Suppressor macrophage treated with lipopolysaccharide for 4 hours (primary cell): ENCODE data around the gene BIRC7.

ENCODE experiments used
- DNase-seq: peaks from one replicate; pipeline ENCODE4 v3.0.0-alpha.2; 2020

Gene BIRC7

GRCh38 chr20:63235399-63235983 lies at the start of gene BIRC7:
TSS of gene BIRC7 (plus strand) at chr20:63235905. CDS start at chr20:63236097, 192 bp downstream.
- no peak for DNase-seq

DNA sequence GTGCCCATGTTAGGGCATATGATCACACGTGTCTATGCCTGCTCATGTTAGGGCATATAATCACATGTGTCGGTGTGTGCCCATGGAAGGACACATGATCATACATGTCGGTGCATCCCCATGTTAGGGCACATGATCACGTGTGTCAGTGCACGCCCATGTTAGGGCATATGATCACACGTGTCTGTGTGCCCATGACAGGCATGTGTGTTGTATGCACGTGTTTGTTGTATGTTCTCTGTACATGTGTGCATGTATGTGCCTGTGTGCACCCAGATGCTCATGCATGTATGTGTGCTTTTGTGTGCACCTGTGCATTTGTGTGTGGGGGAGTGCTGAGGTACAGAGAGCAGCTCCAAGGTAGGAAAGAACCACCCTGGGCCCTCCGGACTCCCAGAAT lies 49.6 kb upstream of the BIRC7 start:
- DNase-seq = no peak

GRCh38 chr20:63186528-63187316 lies 49.0 kb upstream of the BIRC7 start:
- no peak for DNase-seq

DNA sequence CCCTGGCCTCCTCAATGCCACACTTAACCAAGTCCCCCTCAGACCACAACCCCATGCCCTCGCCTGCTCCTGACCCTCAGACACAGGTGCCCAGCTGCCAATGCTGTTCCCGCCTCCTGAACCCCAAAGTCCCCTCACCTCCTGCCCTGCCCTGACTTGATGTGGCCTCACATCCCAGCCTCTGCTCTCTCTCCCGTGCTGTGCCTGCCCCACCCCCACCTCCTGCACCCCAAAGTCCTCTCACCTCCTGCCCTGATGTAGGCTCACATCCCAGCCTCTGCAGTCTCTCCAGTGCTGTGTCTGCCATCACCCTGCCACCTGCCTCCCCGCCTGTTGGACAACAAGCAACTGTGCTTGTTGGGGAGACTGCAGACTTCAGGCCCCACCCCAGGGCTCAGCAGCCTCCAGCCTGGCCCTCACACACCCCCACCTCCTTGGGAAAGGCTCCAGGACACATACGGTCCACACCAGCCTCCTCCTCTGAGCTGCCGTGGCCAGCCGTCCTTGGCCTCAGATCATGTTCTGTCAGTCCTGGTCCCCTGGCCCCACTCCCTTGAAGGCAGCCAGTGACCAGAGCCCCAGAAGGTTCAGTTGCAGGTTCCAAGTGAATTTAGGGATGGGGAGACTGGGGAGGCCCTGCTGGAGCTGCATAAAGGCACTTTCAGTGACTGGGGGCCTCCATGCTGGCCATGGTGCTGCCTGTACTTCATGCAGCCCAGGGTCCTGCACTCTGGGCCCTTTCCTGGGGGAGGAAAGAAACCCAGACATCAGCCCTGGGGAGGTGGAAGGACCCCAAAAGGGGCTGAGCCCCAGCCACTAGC lies 48.2 kb upstream of the BIRC7 start:
- DNase-seq = no peak

GRCh38 chr20:63188159-63188442 lies 47.6 kb upstream of the BIRC7 start:
- DNase-seq = no peak

DNA sequence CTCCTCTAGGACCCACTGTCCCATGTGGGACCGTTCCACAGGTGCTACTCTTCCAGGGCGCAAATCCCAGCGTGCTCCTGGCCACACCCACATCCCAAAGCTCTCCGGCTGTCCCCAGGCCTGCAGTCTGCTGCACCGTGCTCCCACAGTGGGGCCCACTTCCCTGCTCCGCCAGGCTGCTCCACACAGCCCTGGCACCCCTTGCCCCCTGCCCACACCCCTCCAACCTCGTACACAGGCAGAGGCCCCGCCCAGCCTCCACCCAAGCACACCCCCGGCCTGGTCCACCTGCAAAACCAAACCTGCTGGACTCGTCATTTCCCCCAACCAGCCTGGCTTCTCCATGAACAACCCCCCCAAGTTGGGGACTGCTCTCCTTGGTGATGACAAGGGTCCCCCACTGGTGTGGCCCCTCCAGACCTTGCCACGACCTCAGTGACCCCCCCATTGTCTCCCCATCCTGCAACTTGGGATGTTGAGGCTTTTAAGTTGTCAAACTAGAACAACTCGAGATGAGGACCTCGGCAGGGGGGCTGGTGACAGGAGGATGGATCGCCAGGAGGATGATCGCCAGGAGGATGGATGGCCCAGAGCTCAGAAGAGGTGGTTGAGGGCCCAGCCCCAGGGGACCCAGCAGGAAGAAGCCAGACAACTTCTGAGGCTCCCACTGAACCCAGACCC lies 46.9 kb upstream of the BIRC7 start:
- DNase-seq = no peak

GRCh38 chr20:63189322-63189642 lies 46.4 kb upstream of the BIRC7 start:
- no peak for DNase-seq

- DNase-seq = no peak
Observed at GRCh38 chr20:63189846-63190559, 45.7 kb upstream of the BIRC7 start.

DNA sequence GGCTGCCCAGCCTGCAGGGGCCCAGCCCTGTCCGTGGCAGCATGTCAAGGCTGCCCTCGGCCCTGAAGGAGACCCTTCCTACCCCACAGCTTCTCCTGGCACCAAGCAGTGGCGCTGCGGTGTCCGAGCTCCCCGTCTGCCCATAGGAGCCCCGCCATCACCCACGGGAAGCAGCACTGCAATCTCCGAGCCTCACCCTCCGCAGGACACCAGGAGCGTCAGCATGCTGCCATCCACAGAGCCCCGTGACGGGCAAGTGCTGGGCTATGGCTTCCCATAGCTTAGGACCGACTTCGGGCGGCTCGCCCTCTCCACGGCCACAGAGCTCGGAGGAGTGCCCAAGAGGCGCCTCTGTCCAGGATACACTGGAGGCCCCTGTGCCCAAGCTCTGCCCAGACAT lies 44.9 kb upstream of the BIRC7 start:
- no peak for DNase-seq

- no peak for DNase-seq
Observed at GRCh38 chr20:63191400-63191799, 44.3 kb upstream of the BIRC7 start.

- no peak for DNase-seq
Observed at GRCh38 chr20:63192721-63193120, 43.0 kb upstream of the BIRC7 start.

- no peak for DNase-seq
Observed at GRCh38 chr20:63194007-63194796, 41.5 kb upstream of the BIRC7 start.

GRCh38 chr20:63194797-63195173 lies 40.9 kb upstream of the BIRC7 start:
- DNase-seq = no peak

DNA sequence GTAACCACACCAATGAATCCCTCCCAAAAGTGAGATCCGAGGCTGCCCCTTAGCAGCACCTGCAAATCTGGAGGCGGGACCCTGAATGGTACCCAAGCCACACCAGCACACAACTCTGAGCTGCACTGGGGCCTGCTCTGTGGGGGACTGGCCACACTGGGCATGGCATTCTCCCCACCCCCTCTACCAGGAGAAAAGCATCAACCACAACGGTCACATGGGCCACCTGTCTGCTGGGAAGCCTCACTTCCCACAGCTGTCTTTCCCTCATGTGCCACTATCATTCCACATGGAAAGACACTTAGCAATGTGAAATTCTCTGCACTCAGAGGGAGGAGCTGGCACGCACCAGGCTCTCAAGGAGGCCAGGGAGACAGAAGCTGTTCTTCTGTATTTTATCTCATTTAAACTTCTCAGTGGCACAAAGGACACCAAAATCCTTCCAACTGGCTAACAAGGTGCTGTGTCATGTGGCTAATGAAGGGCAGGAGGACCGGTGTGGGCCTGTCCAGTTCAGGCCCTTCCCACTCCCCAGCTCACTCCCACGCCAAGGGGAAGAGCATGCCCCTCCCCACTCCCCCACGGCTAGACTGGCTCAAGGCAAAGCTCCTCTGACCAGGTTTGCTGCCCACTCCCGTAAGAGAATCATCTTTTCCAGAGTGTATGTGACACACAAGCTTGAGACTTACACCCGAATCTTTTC lies 38.8 kb upstream of the BIRC7 start:
- DNase-seq = no peak

- no peak for DNase-seq
Observed at GRCh38 chr20:63198606-63199005, 37.1 kb upstream of the BIRC7 start.

DNA sequence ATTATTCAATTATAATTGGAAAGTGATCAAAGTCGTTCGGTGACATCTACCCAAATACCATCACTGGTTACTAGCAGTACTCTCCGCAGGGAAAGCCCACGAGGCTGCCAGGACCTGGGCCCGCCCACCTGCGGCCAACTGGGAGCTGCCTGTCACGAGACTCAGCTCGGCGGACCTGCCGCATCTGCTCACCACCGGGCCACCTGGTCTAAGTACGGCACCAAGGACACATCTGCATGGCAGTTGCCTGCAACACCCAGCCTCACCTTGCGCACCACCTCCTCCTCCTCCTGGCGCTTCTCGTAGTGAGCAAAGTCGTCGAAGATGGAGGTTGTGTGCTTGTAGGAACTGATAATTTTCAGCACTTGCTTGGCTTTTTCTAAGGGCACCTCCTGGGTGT lies 33.7 kb upstream of the BIRC7 start:
- no peak for DNase-seq

DNA sequence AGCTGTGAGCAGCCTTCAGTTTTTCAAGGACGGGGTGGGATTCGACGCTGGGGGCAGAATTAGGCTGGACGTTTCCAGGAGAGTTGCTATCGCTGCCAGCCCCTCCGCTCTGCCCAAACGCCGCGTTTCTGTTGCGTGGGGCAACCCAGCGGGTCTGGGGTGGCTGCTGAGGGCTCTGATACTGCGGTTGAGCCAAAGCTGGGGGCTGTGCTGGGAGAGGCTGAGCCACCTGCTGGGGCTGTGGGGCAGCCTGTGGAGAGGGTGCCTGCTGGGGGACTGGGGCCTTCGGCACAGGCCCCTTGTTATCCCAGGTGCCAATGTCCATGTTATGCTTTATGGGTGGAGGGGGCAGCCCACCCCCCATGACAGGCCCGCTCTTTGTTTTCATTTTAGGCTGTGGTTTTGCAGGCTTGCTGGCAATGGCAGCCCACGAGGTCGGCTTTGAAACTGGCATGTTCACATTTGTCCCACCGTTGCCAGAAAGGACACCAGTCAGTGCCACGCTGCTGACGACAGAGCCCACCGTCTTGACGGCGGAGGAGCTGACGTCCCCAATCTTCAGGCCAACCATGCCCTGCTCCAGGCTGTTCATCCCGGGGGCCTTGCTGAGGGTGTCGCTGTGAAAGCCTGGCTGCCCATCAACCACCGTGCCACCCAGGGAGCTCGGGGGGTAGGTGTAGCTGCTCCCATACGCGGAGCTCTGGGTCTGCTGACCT lies 32.7 kb upstream of the BIRC7 start:
- no peak for DNase-seq

GRCh38 chr20:63204362-63204761 lies 31.3 kb upstream of the BIRC7 start:
- DNase-seq = no peak

DNA sequence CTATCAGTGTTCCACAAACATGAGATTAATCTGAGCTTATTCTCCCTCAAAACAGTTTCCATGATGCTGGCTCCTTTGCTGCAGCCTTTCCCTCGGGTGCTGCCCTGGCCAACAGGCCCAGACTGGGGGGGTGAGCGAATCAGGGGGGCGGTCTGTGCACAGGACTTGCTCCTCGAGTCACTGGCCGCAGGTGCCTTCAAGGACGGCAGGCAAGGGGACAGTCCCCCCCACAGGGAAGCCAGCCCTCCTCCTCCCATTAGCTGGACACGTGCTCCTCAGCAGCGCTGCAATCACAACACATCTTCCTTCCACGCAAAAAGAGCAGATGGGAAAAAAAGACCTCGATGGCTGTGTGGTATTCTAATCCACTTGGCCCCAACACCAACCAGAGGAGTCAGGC lies 29.8 kb upstream of the BIRC7 start:
- DNase-seq = no peak

DNA sequence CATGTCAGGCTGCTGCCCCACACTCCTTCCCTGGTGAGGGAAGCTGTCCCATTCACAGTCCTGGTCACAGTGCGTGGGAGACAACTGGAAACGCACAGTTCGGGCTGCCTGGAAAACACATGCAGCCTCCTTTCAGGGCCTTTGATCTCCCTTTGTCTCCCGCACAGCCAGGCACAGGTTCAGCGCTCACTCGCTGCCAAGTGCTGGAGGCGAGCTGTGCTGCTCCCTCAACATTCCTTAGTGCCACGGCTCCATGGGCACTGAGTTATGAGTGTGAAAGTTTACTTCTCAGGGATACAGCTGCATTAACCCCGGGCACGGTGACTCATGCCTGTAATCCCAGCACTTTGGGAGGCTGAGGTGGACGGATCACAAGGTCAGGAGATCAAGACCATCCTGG lies 28.8 kb upstream of the BIRC7 start:
- no peak for DNase-seq

GRCh38 chr20:63208346-63208909 lies 27.3 kb upstream of the BIRC7 start:
- no peak for DNase-seq
